ENCODE measurements around the gene PSPN.

- no peak for TF ChIP-seq CTCF (IDR thresholded peaks at IDR 0.05)
- no peak for TF ChIP-seq POLR2A (IDR thresholded peaks at IDR 0.05)
Measured at GRCh38 chr19:6350688-6351087, 25.0 kb downstream of the PSPN start.

Data from adrenal gland (tissue), 5 donors.